HG02678 (cell line): ENCODE data around the gene PDE11A.

Experiments used
- ATAC-seq: cut with Tn5 transposase; IDR thresholded peaks from one replicate; pipeline ENCODE4 v1.9.1; 2021; ENCODE audit warnings: mild to moderate bottlenecking, moderate library complexity; ENCODE audit not compliant: unreplicated experiment

Gene PDE11A

GRCh38 chr2:177639262-177639914 is 433.2 kb downstream of the PDE11A start:
- no peak for ATAC-seq

- no peak for ATAC-seq
Observed at GRCh38 chr2:177638507-177638906, 434.1 kb downstream of the PDE11A start.

- no peak for ATAC-seq
Observed at GRCh38 chr2:177636672-177637071, 435.9 kb downstream of the PDE11A start.

- no peak for ATAC-seq
Observed at GRCh38 chr2:177635696-177636095, 436.9 kb downstream of the PDE11A start.

- ATAC-seq: no peak
Observed at GRCh38 chr2:177633910-177634294, 438.7 kb downstream of the PDE11A start.

- ATAC-seq: no peak
Observed at GRCh38 chr2:177633111-177633510, 439.5 kb downstream of the PDE11A start.

GRCh38 chr2:177631680-177632079 is 440.9 kb downstream of the PDE11A start:
- no peak for ATAC-seq

GRCh38 chr2:177629357-177630024 is 443.1 kb downstream of the PDE11A start:
- ATAC-seq: peak; percentile 65

GRCh38 chr2:177628831-177629230 is 443.7 kb downstream of the PDE11A start:
- no peak for ATAC-seq

- peak; percentile 49 for ATAC-seq
Observed at GRCh38 chr2:177625744-177626650, 446.6 kb downstream of the PDE11A start.

GRCh38 chr2:177622521-177622920 is 450.1 kb downstream of the PDE11A start:
- ATAC-seq: no peak

GRCh38 chr2:177619986-177620385 is 452.6 kb downstream of the PDE11A start:
- ATAC-seq: no peak

- ATAC-seq: no peak
Observed at GRCh38 chr2:177619461-177619860, 453.1 kb downstream of the PDE11A start.

GRCh38 chr2:177618255-177619253 is 454.0 kb downstream of the PDE11A start:
- ATAC-seq: peak; percentile 96

GRCh38 chr2:177617849-177618248 is 454.7 kb downstream of the PDE11A start:
- no peak for ATAC-seq

- no peak for ATAC-seq
Observed at GRCh38 chr2:177616731-177617130, 455.8 kb downstream of the PDE11A start.

- no peak for ATAC-seq
Observed at GRCh38 chr2:177616066-177616465, 456.5 kb downstream of the PDE11A start.

- no peak for ATAC-seq
Observed at GRCh38 chr2:177612659-177613058, 459.9 kb downstream of the PDE11A start.

GRCh38 chr2:177611310-177611886 is 461.2 kb downstream of the PDE11A start:
- ATAC-seq: no peak

- ATAC-seq: no peak
Observed at GRCh38 chr2:177610813-177611212, 461.8 kb downstream of the PDE11A start.
